ENCODE measurements around the gene C2CD4D.

- TF ChIP-seq POLR2AphosphoS5 (IDR thresholded peaks at IDR 0.05; ENCODE audit: low read depth, low read length) (no peak), REST (IDR thresholded peaks at IDR 0.05; ENCODE audit: insufficient read depth in 1 of 2, low read depth in 2 of 2, low read length in 1 of 2) (no peak), SIN3A (IDR thresholded peaks at IDR 0.05; ENCODE audit: borderline replicate concordance, insufficient read depth, low read depth, low read length) (no peak), TCF7L2 (IDR thresholded peaks at IDR 0.05; ENCODE audit: low read depth, low read length) (no peak)
- TF ChIP-seq, protein P1, sequence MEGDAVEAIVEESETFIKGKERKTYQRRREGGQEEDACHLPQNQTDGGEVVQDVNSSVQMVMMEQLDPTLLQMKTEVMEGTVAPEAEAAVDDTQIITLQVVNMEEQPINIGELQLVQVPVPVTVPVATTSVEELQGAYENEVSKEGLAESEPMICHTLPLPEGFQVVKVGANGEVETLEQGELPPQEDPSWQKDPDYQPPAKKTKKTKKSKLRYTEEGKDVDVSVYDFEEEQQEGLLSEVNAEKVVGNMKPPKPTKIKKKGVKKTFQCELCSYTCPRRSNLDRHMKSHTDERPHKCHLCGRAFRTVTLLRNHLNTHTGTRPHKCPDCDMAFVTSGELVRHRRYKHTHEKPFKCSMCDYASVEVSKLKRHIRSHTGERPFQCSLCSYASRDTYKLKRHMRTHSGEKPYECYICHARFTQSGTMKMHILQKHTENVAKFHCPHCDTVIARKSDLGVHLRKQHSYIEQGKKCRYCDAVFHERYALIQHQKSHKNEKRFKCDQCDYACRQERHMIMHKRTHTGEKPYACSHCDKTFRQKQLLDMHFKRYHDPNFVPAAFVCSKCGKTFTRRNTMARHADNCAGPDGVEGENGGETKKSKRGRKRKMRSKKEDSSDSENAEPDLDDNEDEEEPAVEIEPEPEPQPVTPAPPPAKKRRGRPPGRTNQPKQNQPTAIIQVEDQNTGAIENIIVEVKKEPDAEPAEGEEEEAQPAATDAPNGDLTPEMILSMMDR (IDR thresholded peaks at IDR 0.05): no peak
Observed at GRCh38 chr1:151837197-151837596, 2.4 kb downstream of the C2CD4D start.

Measured in Panc1 (cell line).